AG04449 (cell line): Measurements from ENCODE around the gene TNFRSF18.

Source experiments
- CTCF ChIA-PET: fragments of 350-600 bp; formaldehyde crosslinking; extraction: SDS; loops from one replicate; lab custom pipeline; 2021; ENCODE audit warnings: antibody characterized with exemption; lab: Yijun Ruan, JAX
- POLR2A ChIA-PET: fragments of 400-600, 350-600 bp; formaldehyde crosslinking; extraction: SDS; loops from one replicate; lab custom pipeline; 2020; ENCODE audit warnings: antibody characterized with exemption, inconsistent platforms; lab: Yijun Ruan, JAX
- DNase-seq: peaks from one replicate; pipeline ENCODE4 v3.0.0-alpha.2; 2010; ENCODE audit warnings: low read depth, low spot score
- H3K4me3 ChIP-seq: 2 replicates; pipeline ENCODE4 v1.5.1; 2011; ENCODE audit warnings: low read depth, mild to moderate bottlenecking, control low read depth, low read length
- CTCF ChIP-seq: IDR thresholded peaks from one replicate; pipeline ENCODE4 v1.5.1; 2011; ENCODE audit warnings: mild to moderate bottlenecking, moderate library complexity, low read length, control low read depth, inconsistent platforms; ENCODE audit not compliant: insufficient read depth; ENCODE audit errors: missing control alignments

Gene TNFRSF18

GRCh38 chr1:1173061-1173792, 33.2 kb downstream of the TNFRSF18 start:
- ChIA-PET POLR2A (no interaction called here), CTCF (no interaction called here)
- no peak for TF ChIP-seq CTCF
- no peak overlapping the region for H3K4me3 ChIP-seq
- DNase-seq = no peak

- no peak for DNase-seq
- no peak overlapping the region for H3K4me3 ChIP-seq
- POLR2A ChIA-PET = no interaction called here
- no peak for TF ChIP-seq CTCF
- CTCF ChIA-PET = no interaction called here
Observed at GRCh38 chr1:1171546-1172340, 34.6 kb downstream of the TNFRSF18 start.

DNA sequence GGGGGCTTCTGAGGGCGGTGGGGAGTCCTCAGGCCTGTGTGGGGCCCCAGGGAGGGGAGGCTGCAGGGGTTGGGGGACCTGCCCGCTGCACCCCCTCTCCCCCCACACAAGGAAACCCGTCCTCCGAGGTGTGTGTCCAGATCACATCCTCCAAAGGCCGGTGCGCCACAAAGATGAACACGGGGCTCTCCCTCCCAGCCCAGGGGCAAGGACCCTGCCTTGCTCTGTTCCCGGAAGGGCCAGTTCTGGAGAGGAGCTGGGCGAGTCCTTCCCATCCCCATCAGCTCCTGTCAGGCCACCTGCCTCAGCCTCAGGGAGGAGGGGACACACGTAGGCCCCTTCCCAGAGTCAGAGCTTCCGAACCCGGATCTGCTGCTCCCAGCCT, 35.2 kb downstream of the TNFRSF18 start:
- TF ChIP-seq CTCF = no peak
- ChIA-PET CTCF (no interaction called here), POLR2A (no interaction called here)

GRCh38 chr1:1170215-1171091, 35.9 kb downstream of the TNFRSF18 start:
- ChIA-PET CTCF (no interaction called here), POLR2A (no interaction called here)

More for the DNA sequence above, 35.2 kb downstream of the TNFRSF18 start:
- no peak for DNase-seq
- no peak overlapping the region for H3K4me3 ChIP-seq

GRCh38 chr1:1169429-1170214, 36.8 kb downstream of the TNFRSF18 start:
- no peak overlapping the region for H3K4me3 ChIP-seq
- ChIA-PET POLR2A (no interaction called here), CTCF (no interaction called here)
- DNase-seq = no peak
- no peak for TF ChIP-seq CTCF

More at GRCh38 chr1:1170215-1171091, 35.9 kb downstream of the TNFRSF18 start:
- no peak overlapping the region for H3K4me3 ChIP-seq
- no peak for DNase-seq
- TF ChIP-seq CTCF = no peak
